BLaER1 (cell line): ENCODE data around the gene RELT.

Source experiments
- H3K27ac ChIP-seq: shearing (Covaris generic); formaldehyde crosslinking; 2 replicates; pipeline ENCODE4 v1.8.1; 2022
- H3K27me3 ChIP-seq: shearing (Covaris generic); formaldehyde crosslinking; 2 replicates; pipeline ENCODE4 v1.8.1; 2022
- H3K36me3 ChIP-seq: shearing (Covaris generic); formaldehyde crosslinking; 2 replicates; pipeline ENCODE4 v1.8.1; 2022
- H3K4me1 ChIP-seq: shearing (Covaris generic); formaldehyde crosslinking; 2 replicates; pipeline ENCODE4 v1.8.1; 2022
- H3K4me2 ChIP-seq: shearing (Covaris generic); formaldehyde crosslinking; 2 replicates; pipeline ENCODE4 v1.8.1; 2022
- H3K4me3 ChIP-seq: shearing (Covaris generic); formaldehyde crosslinking; 2 replicates; pipeline ENCODE4 v1.8.1; 2022
- H3K9ac ChIP-seq: shearing (Covaris generic); formaldehyde crosslinking; 2 replicates; pipeline ENCODE4 v1.8.1; 2022
- H3K9me3 ChIP-seq: shearing (Covaris generic); formaldehyde crosslinking; 2 replicates; pipeline ENCODE4 v1.8.1; 2022
- H4K20me1 ChIP-seq: shearing (Covaris generic); formaldehyde crosslinking; 2 replicates; pipeline ENCODE4 v1.8.1; 2022
- Cebpa-rat ChIP-seq: shearing (Covaris generic); IDR thresholded peaks from 2 replicates; pipeline ENCODE4 v1.8.1; 2022

RELT gene

DNA sequence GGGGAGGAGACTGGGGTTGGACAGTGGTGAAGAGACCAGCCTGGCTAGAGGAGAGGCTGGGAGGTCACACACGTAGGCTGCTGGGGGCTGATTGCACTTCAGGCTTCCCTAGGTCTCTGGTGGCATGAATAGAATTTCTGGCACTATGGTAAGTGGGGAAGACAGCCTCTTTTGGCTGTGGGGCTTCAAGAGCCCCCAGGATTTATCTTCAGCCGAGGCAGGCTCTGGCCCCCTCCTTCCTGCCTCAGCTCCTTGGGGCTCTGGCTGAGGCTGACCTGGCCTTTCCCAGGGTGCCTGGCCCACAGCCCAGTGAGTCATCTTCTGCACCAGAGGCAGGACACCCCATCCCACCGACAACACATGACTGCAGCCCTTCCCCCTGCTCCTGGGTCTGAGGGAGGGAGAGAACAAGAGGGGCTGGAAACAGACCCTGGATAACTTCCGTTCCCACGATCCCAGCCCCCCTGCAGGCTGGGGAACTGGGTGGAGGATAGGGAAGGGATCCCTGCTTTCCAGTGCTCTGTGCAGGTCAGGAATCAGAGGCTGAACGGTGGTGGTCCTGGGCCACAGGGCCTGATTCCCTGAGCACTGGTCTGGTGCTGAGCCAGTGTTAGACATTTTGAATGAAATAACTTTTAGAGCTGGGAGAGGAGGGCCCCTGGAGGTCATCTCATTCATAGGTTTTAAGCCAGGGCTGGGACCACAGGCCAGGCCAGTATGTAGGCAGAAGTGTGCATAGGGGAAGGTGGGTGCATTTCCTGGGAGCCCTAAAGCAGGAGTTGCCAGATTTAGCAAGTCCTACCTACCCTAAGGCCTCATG is 41.6 kb upstream of the RELT start:
- peak overlapping the region; percentile 17; the same call in 1 of the 2 replicates for H3K9ac ChIP-seq
- H3K4me1 ChIP-seq = peaks cover 35% of the 10 kb centered on the region
- H3K9me3 ChIP-seq = no peaks in the 10 kb centered on the region
- H3K4me3 ChIP-seq = no peak overlapping the region
- H4K20me1 ChIP-seq = 0 out of 2 replicates have a peak, but pooled peaks cover 7% of the 10 kb centered on the region
- no peaks in the 10 kb centered on the region for H3K36me3 ChIP-seq
- peak overlapping the region; percentile 54 for H3K27ac ChIP-seq
- H3K27me3 ChIP-seq = no peaks in the 10 kb centered on the region
- H3K4me2 ChIP-seq = peak overlapping the region; percentile 61
- no peak for TF ChIP-seq Cebpa-rat

GRCh38 chr11:73335204-73335923 is 40.8 kb upstream of the RELT start:
- H3K27me3 ChIP-seq = no peaks in the 10 kb centered on the region
- peak overlapping the region; percentile 17; the same call in 1 of the 2 replicates for H3K9ac ChIP-seq

DNA sequence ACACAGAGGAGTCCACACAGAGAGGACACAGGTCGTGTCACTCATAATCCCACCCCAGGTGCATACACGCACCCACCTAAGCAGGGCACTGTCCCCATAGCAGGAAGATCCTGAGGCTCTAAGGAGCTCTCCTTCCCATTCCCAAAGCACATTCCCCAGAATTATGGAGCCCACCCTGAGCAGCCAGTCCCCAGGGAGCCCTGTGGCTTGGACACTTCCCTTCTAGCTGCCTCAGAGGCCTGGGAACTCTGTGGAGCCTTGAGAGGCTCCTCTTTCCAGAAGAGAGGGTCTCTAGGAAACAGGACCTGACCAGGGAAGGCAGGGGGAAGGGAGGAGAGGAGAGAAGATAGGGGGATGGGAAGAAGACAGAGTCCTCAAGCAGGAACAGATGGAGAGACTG is 38.4 kb upstream of the RELT start:
- Histone ChIP-seq H3K9me3 (no peaks in the 10 kb centered on the region), H4K20me1 (0 out of 2 replicates have a peak, but pooled peaks cover 7% of the 10 kb centered on the region), H3K4me1 (peaks cover 35% of the 10 kb centered on the region), H3K9ac (peak overlapping the region; percentile 8; the same call in 1 of the 2 replicates), H3K36me3 (no peaks in the 10 kb centered on the region), H3K27ac (peak overlapping the region; percentile 29; the same call in 1 of the 2 replicates), H3K27me3 (no peaks in the 10 kb centered on the region), H3K4me3 (no peak overlapping the region), H3K4me2 (peak overlapping the region; percentile 50)
- TF ChIP-seq Cebpa-rat = no peak

More at GRCh38 chr11:73335204-73335923, 40.8 kb upstream of the RELT start:
- Histone ChIP-seq H3K4me3 (no peak overlapping the region), H3K36me3 (no peaks in the 10 kb centered on the region), H4K20me1 (0 out of 2 replicates have a peak, but pooled peaks cover 7% of the 10 kb centered on the region), H3K4me2 (peak overlapping the region; percentile 61), H3K4me1 (peaks cover 35% of the 10 kb centered on the region), H3K9me3 (no peaks in the 10 kb centered on the region), H3K27ac (peak overlapping the region; percentile 54; the same call in 1 of the 2 replicates)
- TF ChIP-seq Cebpa-rat = no peak

DNA sequence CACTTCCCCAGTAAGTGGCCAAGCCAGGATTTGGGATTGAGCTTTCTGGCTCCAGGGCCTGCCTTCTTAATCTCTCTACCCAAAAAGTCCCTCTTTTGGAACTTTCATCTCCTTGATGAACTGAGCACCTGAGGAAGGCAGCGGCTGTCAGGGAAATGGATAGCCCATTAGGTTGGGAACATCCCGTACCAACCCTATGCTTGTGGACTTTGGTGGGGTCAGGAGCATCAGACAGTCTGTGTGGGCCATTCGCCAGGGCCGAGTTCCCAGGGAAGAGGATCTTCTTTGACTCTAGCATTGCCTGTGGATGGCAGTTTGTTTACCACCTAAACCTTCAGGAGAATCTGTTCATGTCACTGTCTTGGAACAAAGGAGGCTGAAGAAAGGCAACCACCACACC is 37.9 kb upstream of the RELT start:
- Histone ChIP-seq H3K27ac (peak overlapping the region; percentile 29; the same call in 1 of the 2 replicates), H3K4me1 (peaks cover 35% of the 10 kb centered on the region), H3K27me3 (no peaks in the 10 kb centered on the region), H3K4me3 (no peak overlapping the region), H4K20me1 (0 out of 2 replicates have a peak, but pooled peaks cover 7% of the 10 kb centered on the region), H3K36me3 (no peaks in the 10 kb centered on the region), H3K9me3 (no peaks in the 10 kb centered on the region), H3K4me2 (peak overlapping the region; percentile 50), H3K9ac (peak overlapping the region; percentile 8; the same call in 1 of the 2 replicates)
- TF ChIP-seq Cebpa-rat = no peak

DNA sequence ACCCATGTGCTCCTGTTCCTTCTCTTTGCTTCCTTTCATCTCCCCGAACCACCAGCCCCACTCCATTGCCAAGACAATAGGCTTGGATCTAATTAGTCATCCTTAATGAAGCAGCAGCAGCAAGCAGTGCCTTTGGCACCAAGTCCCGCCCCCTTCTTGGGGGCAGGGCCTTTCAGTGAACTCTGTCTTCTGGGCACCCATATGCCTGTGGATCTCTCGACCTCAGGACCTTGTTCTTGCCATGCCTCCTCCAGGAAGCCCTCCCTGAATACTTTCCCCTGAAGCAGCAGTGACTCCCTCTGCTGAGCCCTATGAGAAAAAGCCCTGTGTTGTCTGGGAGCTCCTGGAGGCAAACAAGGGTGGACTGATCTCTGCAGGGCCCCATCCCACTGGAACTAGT is 36.0 kb upstream of the RELT start:
- TF ChIP-seq Cebpa-rat = no peak
- H3K4me2 ChIP-seq = no peak overlapping the region
- no peaks in the 10 kb centered on the region for H3K9me3 ChIP-seq
- no peak overlapping the region for H3K4me3 ChIP-seq
- no peaks in the 10 kb centered on the region for H4K20me1 ChIP-seq
- H3K9ac ChIP-seq = no peak overlapping the region
- H3K36me3 ChIP-seq = no peaks in the 10 kb centered on the region
- no peak overlapping the region for H3K27ac ChIP-seq
- H3K27me3 ChIP-seq = no peaks in the 10 kb centered on the region
- H3K4me1 ChIP-seq = peaks cover 21% of the 10 kb centered on the region

GRCh38 chr11:73342633-73343032 is 33.6 kb upstream of the RELT start:
- Histone ChIP-seq H3K4me2 (no peak overlapping the region), H3K9ac (no peak overlapping the region), H3K36me3 (peaks cover 9% of the 10 kb centered on the region; the same call in 1 of the 2 replicates), H3K4me3 (no peak overlapping the region), H3K27me3 (no peaks in the 10 kb centered on the region), H3K4me1 (peaks cover 27% of the 10 kb centered on the region), H3K9me3 (no peaks in the 10 kb centered on the region), H3K27ac (no peak overlapping the region), H4K20me1 (0 out of 2 replicates have a peak, but pooled peaks cover 6% of the 10 kb centered on the region)
- no peak for TF ChIP-seq Cebpa-rat

GRCh38 chr11:73343076-73343873 is 32.9 kb upstream of the RELT start:
- peaks cover 15% of the 10 kb centered on the region; the same call in 1 of the 2 replicates for H3K36me3 ChIP-seq
- H3K27ac ChIP-seq = no peak overlapping the region
- no peak overlapping the region for H3K4me2 ChIP-seq
- 0 out of 2 replicates have a peak, but pooled peaks cover 6% of the 10 kb centered on the region for H4K20me1 ChIP-seq
- no peaks in the 10 kb centered on the region for H3K27me3 ChIP-seq
- no peak overlapping the region for H3K4me3 ChIP-seq
- no peaks in the 10 kb centered on the region for H3K9me3 ChIP-seq
- TF ChIP-seq Cebpa-rat = no peak
- no peak overlapping the region for H3K9ac ChIP-seq
- H3K4me1 ChIP-seq = peaks cover 21% of the 10 kb centered on the region

- Histone ChIP-seq H4K20me1 (0 out of 2 replicates have a peak, but pooled peaks cover 6% of the 10 kb centered on the region), H3K4me3 (no peak overlapping the region), H3K9me3 (no peaks in the 10 kb centered on the region), H3K4me2 (no peak overlapping the region), H3K4me1 (peaks cover 12% of the 10 kb centered on the region; the same call in 1 of the 2 replicates), H3K27ac (no peak overlapping the region), H3K36me3 (peaks cover 15% of the 10 kb centered on the region; the same call in 1 of the 2 replicates), H3K9ac (no peak overlapping the region), H3K27me3 (no peaks in the 10 kb centered on the region)
- no peak for TF ChIP-seq Cebpa-rat
Measured at GRCh38 chr11:73344191-73344607, 32.0 kb upstream of the RELT start.
